Measurements from ENCODE around the gene FARP1.
"Not testable (repeated sequence)": the region's sequence is repeated elsewhere in the genome, so short reads cannot be mapped to it uniquely, and the experiment has no call there.

FARP1 gene

GRCh38 chr13:98265692-98266551 is 123.0 kb downstream of the FARP1 start:
- no peak for DNase-seq

GRCh38 chr13:98267080-98267912 is 124.4 kb downstream of the FARP1 start:
- no peak for DNase-seq

- no peak for DNase-seq
Measured at GRCh38 chr13:98269386-98269785, 126.5 kb downstream of the FARP1 start.

- no peak for DNase-seq
Measured at GRCh38 chr13:98270819-98271218, 127.9 kb downstream of the FARP1 start.

GRCh38 chr13:98271646-98272045 is 128.8 kb downstream of the FARP1 start:
- DNase-seq = not testable (repeated sequence)

- DNase-seq = no peak
Measured at GRCh38 chr13:98272549-98272948, 129.7 kb downstream of the FARP1 start.

GRCh38 chr13:98273067-98273823 is 130.4 kb downstream of the FARP1 start:
- DNase-seq = no peak

GRCh38 chr13:98273824-98274742 is 131.2 kb downstream of the FARP1 start:
- no peak for DNase-seq

GRCh38 chr13:98274921-98275487 is 132.1 kb downstream of the FARP1 start:
- DNase-seq = no peak

GRCh38 chr13:98275681-98276171 is 132.8 kb downstream of the FARP1 start:
- DNase-seq = no peak

GRCh38 chr13:98276486-98276885 is 133.6 kb downstream of the FARP1 start:
- no peak for DNase-seq

GRCh38 chr13:98278068-98278724 is 135.3 kb downstream of the FARP1 start:
- no peak for DNase-seq

GRCh38 chr13:98279473-98280175 is 136.7 kb downstream of the FARP1 start:
- DNase-seq = no peak

- DNase-seq = no peak
Measured at GRCh38 chr13:98280176-98280510, 137.2 kb downstream of the FARP1 start.

- no peak for DNase-seq
Measured at GRCh38 chr13:98284679-98285078, 141.8 kb downstream of the FARP1 start.

- no peak for DNase-seq
Measured at GRCh38 chr13:98285317-98285716, 142.4 kb downstream of the FARP1 start.

- DNase-seq = no peak
Measured at GRCh38 chr13:98285852-98286594, 143.1 kb downstream of the FARP1 start.

- DNase-seq = no peak
Measured at GRCh38 chr13:98286799-98287198, 143.9 kb downstream of the FARP1 start.

- no peak for DNase-seq
Measured at GRCh38 chr13:98288211-98288610, 145.3 kb downstream of the FARP1 start.

Measured in activated CD8-positive, alpha-beta memory T cell treated with anti-CD3 and anti-CD28 coated beads, Interleukin-2, amount 50 U/mL, for 48 hours (primary cell).